Esophagus muscularis mucosa (tissue), 4 donors: ENCODE data around the gene MREG. TPM values are rescaled to one million over a fixed set of nuclear protein-coding genes. Genes with fewer than 3 reads are reported as not detected.

Source experiments
- DNase-seq: peaks from one replicate; pipeline ENCODE4 v3.0.0-alpha.2; 2017; ENCODE audit errors: extremely low spot score
- H3K27ac ChIP-seq, 4 donors: fragments of 200-600 bp; sonication (generic); replicated peaks in 1 of 4; 1 replicate in 3 of 4; 2 replicates in 1 of 4; pipeline ENCODE4 v1.5.1; 2016 to 2019; ENCODE audit warnings: mild to moderate bottlenecking in 1 of 4
- H3K27me3 ChIP-seq, 4 donors: fragments of 200-600 bp; sonication (generic); one replicate each; pipeline versions ENCODE4 v1.5.1 to v1.6.0; 2016 to 2019
- H3K36me3 ChIP-seq, 4 donors: fragments of 200-600 bp; sonication (generic); one replicate each; pipeline ENCODE4 v1.5.1; 2016 to 2019
- H3K4me1 ChIP-seq, 4 donors: fragments of 200-600 bp; sonication (generic); one replicate each; pipeline ENCODE4 v1.5.1; 2016 to 2019
- H3K4me3 ChIP-seq, 4 donors: fragments of 200-600 bp; sonication (generic); 1 replicate in 2 of 4; 2 replicates in 2 of 4; pipeline ENCODE4 v1.5.1; 2016 to 2019; ENCODE audit warnings: mild to moderate bottlenecking in 4 of 4, moderate library complexity in 1 of 4
- H3K9me3 ChIP-seq, 4 donors: fragments of 200-600 bp; sonication (generic); 1 replicate in 3 of 4; 2 replicates in 1 of 4; pipeline ENCODE4 v1.5.1; 2016 to 2019
- EP300 ChIP-seq: sonication (generic); formaldehyde crosslinking; IDR thresholded peaks from one replicate; pipeline ENCODE4 v1.6.1; 2017; ENCODE audit warnings: antibody characterized with exemption
- POLR2A ChIP-seq: fragments of 450-650 bp; IDR thresholded peaks from one replicate; pipeline ENCODE4 v1.6.1; 2017; ENCODE audit warnings: antibody characterized with exemption, moderate library complexity, mild to moderate bottlenecking, low read depth
- POLR2AphosphoS5 ChIP-seq, 2 donors: sonication (generic); formaldehyde crosslinking; IDR thresholded peaks; one replicate each; pipeline ENCODE4 v1.6.1; 2017; ENCODE audit warnings: antibody characterized with exemption in 2 of 2
- WGBS: methylation state at CpG from one replicate; pipeline ENCODE4 v1.1.5; 2018; 5-methylcytosine and 5-hydroxymethylcytosine counted together
- intact Hi-C: fragments of 100-400 bp; cut with DNase I; formaldehyde crosslinking; loops from one replicate; pipeline ENCODE4 v1.15.1; 2023
- total RNA-seq, 4 donors: library from RNA; depleted of rRNA; stranded (reverse); fragments of >200 nt; gene quantifications; one replicate each; pipeline versions ENCODE4 v1.1.0 to v1.2.1, GENCODE V29; 2016
- TF ChIP-seq, protein P1 (sequence below), 3 experiments: fragments of 200-600 bp in 2 of 3; fragments of 450-650 bp in 1 of 3; sonication (generic) in 2 of 3; IDR thresholded peaks; one replicate each; pipeline ENCODE4 v1.5.1; 2017 to 2019; ENCODE audit warnings: antibody characterized with exemption in 3 of 3, mild to moderate bottlenecking in 2 of 3, moderate library complexity in 1 of 3

MREG gene
- total RNA-seq, 4 donors from 2014 or later, result 0.40 to 1.2 (median 0.70) TPM

DNA sequence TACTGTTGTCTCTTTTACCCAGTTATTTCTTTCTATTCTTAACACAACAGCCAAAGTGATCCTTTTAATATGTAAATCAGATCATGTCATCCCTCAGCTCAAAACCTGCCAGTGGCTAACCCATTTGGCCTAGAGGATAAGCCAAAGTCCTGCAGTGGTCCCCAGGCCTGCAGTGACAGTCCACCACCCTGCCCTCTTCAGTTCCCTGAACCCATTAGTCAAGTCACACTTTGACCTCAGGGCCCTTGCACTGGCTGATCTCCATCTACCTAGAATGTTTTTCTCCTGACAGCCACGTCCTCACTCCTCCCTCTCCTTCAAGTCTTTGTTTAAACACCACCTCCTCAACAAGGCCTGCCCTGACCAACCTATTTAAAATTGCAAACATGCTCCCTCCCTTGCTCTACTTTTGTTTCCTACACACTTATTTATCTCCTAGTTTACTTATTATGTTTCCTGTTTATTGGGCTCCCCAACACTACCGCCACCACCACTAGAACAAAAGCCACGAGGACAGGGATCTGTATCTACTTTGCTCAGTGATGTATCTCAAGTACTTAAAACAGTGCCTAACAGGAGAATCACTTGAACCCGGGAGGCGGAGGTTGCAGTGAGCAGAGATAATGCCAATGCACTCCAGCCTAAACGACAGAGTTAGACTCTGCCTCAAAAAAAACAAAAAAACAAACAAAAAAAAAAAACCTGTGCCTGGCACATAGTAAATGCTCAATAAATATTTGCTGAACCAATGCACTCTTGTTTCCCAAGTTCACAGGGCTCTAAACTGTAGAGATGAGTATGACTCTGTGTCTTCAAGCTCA lies 9.3 kb downstream of the MREG start:
- Histone ChIP-seq H3K4me1 (peaks cover 0 to 9% (median 4%) of the 10 kb centered on the region in 4 donors), H3K36me3 (peaks cover 0 to 2% (median 0%) of the 10 kb centered on the region in 4 donors), H3K9me3 (no peaks in the 10 kb centered on the region), H3K4me3 (no peak overlapping the region), H3K27ac (no peak overlapping the region), H3K27me3 (no peaks in the 10 kb centered on the region)
- TF ChIP-seq EP300, result no peak
- no peak for TF ChIP-seq POLR2AphosphoS5 (IDR thresholded peaks at IDR 0.05)
- TF ChIP-seq POLR2A, result no peak
- TF ChIP-seq, protein P1, sequence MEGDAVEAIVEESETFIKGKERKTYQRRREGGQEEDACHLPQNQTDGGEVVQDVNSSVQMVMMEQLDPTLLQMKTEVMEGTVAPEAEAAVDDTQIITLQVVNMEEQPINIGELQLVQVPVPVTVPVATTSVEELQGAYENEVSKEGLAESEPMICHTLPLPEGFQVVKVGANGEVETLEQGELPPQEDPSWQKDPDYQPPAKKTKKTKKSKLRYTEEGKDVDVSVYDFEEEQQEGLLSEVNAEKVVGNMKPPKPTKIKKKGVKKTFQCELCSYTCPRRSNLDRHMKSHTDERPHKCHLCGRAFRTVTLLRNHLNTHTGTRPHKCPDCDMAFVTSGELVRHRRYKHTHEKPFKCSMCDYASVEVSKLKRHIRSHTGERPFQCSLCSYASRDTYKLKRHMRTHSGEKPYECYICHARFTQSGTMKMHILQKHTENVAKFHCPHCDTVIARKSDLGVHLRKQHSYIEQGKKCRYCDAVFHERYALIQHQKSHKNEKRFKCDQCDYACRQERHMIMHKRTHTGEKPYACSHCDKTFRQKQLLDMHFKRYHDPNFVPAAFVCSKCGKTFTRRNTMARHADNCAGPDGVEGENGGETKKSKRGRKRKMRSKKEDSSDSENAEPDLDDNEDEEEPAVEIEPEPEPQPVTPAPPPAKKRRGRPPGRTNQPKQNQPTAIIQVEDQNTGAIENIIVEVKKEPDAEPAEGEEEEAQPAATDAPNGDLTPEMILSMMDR (IDR thresholded peaks at IDR 0.05), result no peak
- DNase-seq, result no peak
- 92% methylated on average over 6 of the region's 6 CpGs for WGBS
- intact Hi-C loops, result no loop called here

DNA sequence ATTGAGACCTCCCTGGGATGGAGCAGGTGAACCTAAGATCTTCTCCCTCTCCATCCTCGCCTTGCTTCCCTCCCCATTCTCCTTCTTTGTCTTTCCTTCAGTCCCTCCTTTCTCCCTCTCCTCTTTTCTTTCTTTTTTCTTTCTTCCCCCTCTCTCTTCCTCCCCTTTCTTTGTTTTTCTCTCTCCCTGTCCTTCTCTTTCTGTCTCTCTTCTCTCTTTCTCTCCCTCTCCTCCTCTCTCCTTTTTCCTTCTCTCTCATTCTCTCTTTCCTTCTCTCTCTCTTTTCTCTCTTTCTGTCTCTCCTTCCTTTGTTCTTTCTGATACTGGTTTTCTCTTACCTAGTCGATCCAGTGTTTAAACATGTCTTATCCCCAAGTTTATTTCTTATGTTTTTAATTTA lies 10.7 kb downstream of the MREG start:
- Histone ChIP-seq H3K36me3 (peaks cover 0 to 7% (median under 1%) of the 10 kb centered on the region in 4 donors), H3K27me3 (no peaks in the 10 kb centered on the region), H3K4me3 (no peak overlapping the region), H3K4me1 (peaks cover 0 to 9% (median 4%) of the 10 kb centered on the region in 4 donors), H3K27ac (no peak overlapping the region), H3K9me3 (no peaks in the 10 kb centered on the region)
- 93% methylated on average over 2 of the region's 2 CpGs for WGBS
- no peak for DNase-seq
- TF ChIP-seq, protein P1 (IDR thresholded peaks at IDR 0.05), result no peak
- TF ChIP-seq EP300 (no peak), POLR2A (no peak), POLR2AphosphoS5 (IDR thresholded peaks at IDR 0.05) (no peak)
- intact Hi-C loops, result no loop called here

DNA sequence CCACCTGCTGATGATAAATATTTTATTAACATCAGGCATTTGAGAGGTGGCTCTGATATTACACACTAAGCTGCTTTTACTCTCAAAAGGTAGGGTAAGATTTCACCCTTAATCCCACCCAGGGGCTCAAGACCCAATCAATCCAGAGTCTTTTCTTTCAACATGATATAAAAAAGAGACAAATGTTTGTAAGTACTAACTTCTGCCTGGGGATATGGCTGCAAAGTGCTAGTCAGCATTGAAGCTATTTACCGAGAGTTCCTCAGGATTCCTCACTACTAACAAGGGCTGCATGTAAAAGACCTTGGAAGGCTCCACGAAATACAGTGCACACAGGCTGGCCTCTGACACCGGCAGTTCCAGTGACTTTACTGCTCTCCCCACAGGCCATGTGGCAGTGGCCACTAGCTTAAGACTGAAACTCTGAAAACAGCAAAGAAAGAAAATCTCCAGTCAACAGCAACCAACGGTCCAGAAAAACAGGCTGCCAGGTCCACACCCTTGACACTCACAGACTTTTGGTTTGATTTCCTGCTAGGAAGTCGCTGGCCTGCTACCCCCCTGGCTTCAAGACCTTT lies 11.2 kb downstream of the MREG start:
- no peak overlapping the region for H3K27ac ChIP-seq
- DNase-seq, result no peak
- 53% methylated on average over 5 of the region's 5 CpGs for WGBS
- no peaks in the 10 kb centered on the region for H3K9me3 ChIP-seq
- H3K36me3 ChIP-seq, result peaks cover 0 to 10% (median 3%) of the 10 kb centered on the region in 4 donors
- intact Hi-C loops, result no loop called here
- H3K27me3 ChIP-seq, result no peaks in the 10 kb centered on the region
- TF ChIP-seq, protein P1 (IDR thresholded peaks at IDR 0.05), result no peak
- TF ChIP-seq EP300 (no peak), POLR2A (no peak), POLR2AphosphoS5 (IDR thresholded peaks at IDR 0.05) (no peak)
- peaks cover 0 to 9% (median 4%) of the 10 kb centered on the region in 4 donors for H3K4me1 ChIP-seq
- no peak overlapping the region for H3K4me3 ChIP-seq

DNA sequence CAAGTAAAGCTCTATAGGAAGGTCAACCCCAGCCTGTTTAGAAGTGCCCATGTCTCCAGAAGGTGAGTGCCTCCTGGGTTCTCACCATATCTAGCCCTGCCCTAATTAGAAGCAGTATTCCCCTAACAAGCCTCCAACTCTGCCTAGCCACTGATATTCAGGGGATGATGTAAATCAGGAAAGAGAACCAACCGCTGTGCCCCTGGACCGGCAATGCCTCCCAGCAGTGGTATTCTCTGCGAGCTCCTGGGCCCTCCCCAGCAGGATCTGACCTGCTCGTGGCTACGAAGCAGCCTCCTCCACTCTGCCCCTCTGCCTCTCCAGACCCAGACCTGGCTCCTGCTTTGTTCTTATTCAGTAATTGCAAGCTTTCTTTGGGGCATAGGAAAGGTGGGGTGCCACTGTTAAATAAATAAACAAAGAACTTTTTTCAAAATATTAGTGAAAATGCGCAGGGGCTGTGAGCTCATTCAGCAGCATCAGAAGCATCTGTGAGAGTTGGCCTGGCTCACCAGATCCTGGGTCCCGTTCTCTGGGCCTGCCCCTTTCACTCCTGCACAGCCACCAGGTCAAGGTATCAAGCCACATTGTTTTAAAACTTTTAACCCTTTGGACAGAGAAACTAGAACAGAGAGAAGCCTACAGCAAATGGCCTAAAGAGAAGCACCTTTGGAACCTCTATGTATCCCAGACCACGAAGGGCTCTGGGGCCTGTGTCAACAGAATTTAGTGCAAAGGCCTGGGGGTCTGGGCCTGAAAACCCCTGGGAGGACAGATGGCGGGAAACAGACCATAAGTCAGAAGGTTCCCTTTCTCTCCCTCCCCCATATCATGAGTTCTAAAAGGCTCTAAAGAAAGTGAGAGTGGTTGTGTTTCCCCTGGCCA lies 11.9 kb downstream of the MREG start:
- intact Hi-C loops, result no loop called here
- TF ChIP-seq EP300 (no peak), POLR2A (no peak), POLR2AphosphoS5 (IDR thresholded peaks at IDR 0.05) (no peak)
- TF ChIP-seq, protein P1 (IDR thresholded peaks at IDR 0.05), result no peak
- no peaks in the 10 kb centered on the region for H3K27me3 ChIP-seq
- no peak for DNase-seq
- peaks cover 0 to 9% (median 3%) of the 10 kb centered on the region in 4 donors for H3K4me1 ChIP-seq
- H3K36me3 ChIP-seq, result peaks cover 0 to 10% (median 3%) of the 10 kb centered on the region in 4 donors
- WGBS, result 80% methylated on average over 8 of the region's 9 CpGs
- H3K9me3 ChIP-seq, result no peaks in the 10 kb centered on the region
- no peak overlapping the region for H3K27ac ChIP-seq
- no peak overlapping the region for H3K4me3 ChIP-seq
